Tibial nerve (tissue), 4 donors: ENCODE data around the gene NCK1. TPM values are rescaled to one million over a fixed set of nuclear protein-coding genes. Genes with fewer than 3 reads are reported as not detected.
A peak's percentile ranks its signal among the peaks of the same experiment; 100 is the strongest.

ENCODE experiments used
- DNase-seq, 2 donors: peaks; one replicate each; pipeline ENCODE4 v3.0.0-alpha.2; 2019; ENCODE audit warnings: low spot score in 2 of 2
- H3K27ac ChIP-seq, 4 donors: fragments of 200-600 bp; sonication (generic) in 3 of 4; one replicate each; pipeline ENCODE4 v1.5.1; 2017 to 2019; ENCODE audit warnings: mild to moderate bottlenecking in 1 of 4
- H3K27me3 ChIP-seq, 2 donors: fragments of 200-600 bp; sonication (generic) in 1 of 2; one replicate each; pipeline versions ENCODE4 v1.5.1 to v1.6.0; 2017 to 2019
- H3K36me3 ChIP-seq, 3 donors: fragments of 200-600 bp; sonication (generic); one replicate each; pipeline ENCODE4 v1.5.1; 2018 to 2019
- H3K4me1 ChIP-seq, 4 donors: fragments of 200-600 bp; sonication (generic) in 3 of 4; one replicate each; pipeline ENCODE4 v1.5.1; 2017 to 2019
- H3K4me3 ChIP-seq, 4 donors: fragments of 200-600 bp; sonication (generic) in 3 of 4; one replicate each; pipeline ENCODE4 v1.5.1; 2017 to 2019; ENCODE audit warnings: mild to moderate bottlenecking in 1 of 4, moderate library complexity in 1 of 4
- H3K9me3 ChIP-seq, 4 donors: fragments of 200-600 bp; sonication (generic) in 3 of 4; one replicate each; pipeline ENCODE4 v1.5.1; 2017 to 2019
- CTCF ChIP-seq, 5 experiments: fragments of 200-600 bp in 3 of 5; fragments of 450-650 bp in 2 of 5; sonication (generic) in 3 of 5; IDR thresholded peaks; one replicate each; pipeline ENCODE4 v1.5.1; 2016 to 2019; ENCODE audit warnings: antibody characterized with exemption in 5 of 5, mild to moderate bottlenecking in 3 of 5, moderate library complexity in 2 of 5
- EP300 ChIP-seq, 2 donors: sonication (generic); formaldehyde crosslinking; IDR thresholded peaks; one replicate each; pipeline ENCODE4 v1.6.1; 2017; ENCODE audit warnings: antibody characterized with exemption in 2 of 2, mild to moderate bottlenecking in 1 of 2
- POLR2A ChIP-seq, 2 donors: fragments of 450-650 bp; IDR thresholded peaks; one replicate each; pipeline ENCODE4 v1.6.1; 2017; ENCODE audit warnings: antibody characterized with exemption in 2 of 2, mild to moderate bottlenecking in 2 of 2, moderate library complexity in 2 of 2
- WGBS, 2 donors: methylation state at CpG; one replicate each; pipeline ENCODE4 v1.1.5; 2018; 5-methylcytosine and 5-hydroxymethylcytosine counted together
- total RNA-seq, 4 donors: library from RNA; depleted of rRNA; stranded (reverse); fragments of >200 nt; gene quantifications; one replicate each; pipeline ENCODE4 v1.1.0, GENCODE V29; 2016

Gene NCK1
- total RNA-seq, 4 donors from 2014 or later, result 34.8 to 100 (median 42.2) TPM

GRCh38 chr3:136932978-136933772 lies 71.2 kb downstream of the NCK1 start:
- H3K4me1 ChIP-seq, result peaks cover 0 to 52% (median 25%) of the 10 kb centered on the region in 4 donors
- H3K4me3 ChIP-seq, result no peak overlapping the region
- TF ChIP-seq EP300 (IDR thresholded peaks at IDR 0.05) (no peak), POLR2A (IDR thresholded peaks at IDR 0.05) (no peak), CTCF (IDR thresholded peaks at IDR 0.05) (no peak)
- peak overlapping the region in 2 of 4 donors; percentile 56 to 71 for H3K27ac ChIP-seq
- DNase-seq, result no peak
- H3K36me3 ChIP-seq, result peaks cover 0 to 22% (median 0%) of the 10 kb centered on the region in 3 donors
- H3K9me3 ChIP-seq, result peaks cover 0 to 4% (median 0%) of the 10 kb centered on the region in 4 donors
- 71 to 80% methylated on average over 1 of the region's 1 CpG for WGBS, 2 donors
- H3K27me3 ChIP-seq, result no peaks in the 10 kb centered on the region

GRCh38 chr3:136937175-136937574 lies 75.2 kb downstream of the NCK1 start:
- WGBS, 2 donors, result 98 to 100% methylated on average over 1 of the region's 1 CpG
- Histone ChIP-seq H3K27me3 (no peaks in the 10 kb centered on the region), H3K4me3 (no peak overlapping the region), H3K27ac (no peak overlapping the region), H3K9me3 (peaks cover 0 to 4% (median 2%) of the 10 kb centered on the region in 4 donors), H3K36me3 (peaks cover 0 to 18% (median 0%) of the 10 kb centered on the region in 3 donors), H3K4me1 (peaks cover 0 to 41% (median 13%) of the 10 kb centered on the region in 4 donors)
- no peak for DNase-seq
- no peak for TF ChIP-seq EP300 (IDR thresholded peaks at IDR 0.05)
- TF ChIP-seq POLR2A (IDR thresholded peaks at IDR 0.05), result no peak
- TF ChIP-seq CTCF (IDR thresholded peaks at IDR 0.05), result no peak

- Histone ChIP-seq H3K27me3 (no peaks in the 10 kb centered on the region), H3K4me1 (peaks cover 0 to 41% (median 9%) of the 10 kb centered on the region in 4 donors), H3K9me3 (peaks cover 0 to 4% (median 2%) of the 10 kb centered on the region in 4 donors), H3K4me3 (no peak overlapping the region), H3K27ac (no peak overlapping the region), H3K36me3 (peaks cover 0 to 18% (median 0%) of the 10 kb centered on the region in 3 donors)
- no peak for DNase-seq
- 23 to 33% methylated on average over 2 of the region's 2 CpGs for WGBS, 2 donors
- TF ChIP-seq POLR2A (IDR thresholded peaks at IDR 0.05), result no peak
- TF ChIP-seq EP300 (IDR thresholded peaks at IDR 0.05), result no peak
- TF ChIP-seq CTCF (IDR thresholded peaks at IDR 0.05), result no peak
Observed at GRCh38 chr3:136937851-136938250, 75.8 kb downstream of the NCK1 start.

- Histone ChIP-seq H3K27ac (peak overlapping the region in 1 of 4 donors; percentile 29), H3K36me3 (peaks cover 0 to 18% (median 0%) of the 10 kb centered on the region in 3 donors), H3K4me1 (peaks cover 0 to 41% (median 13%) of the 10 kb centered on the region in 4 donors), H3K9me3 (peaks cover 0 to 4% (median 2%) of the 10 kb centered on the region in 4 donors), H3K27me3 (no peaks in the 10 kb centered on the region), H3K4me3 (no peak overlapping the region)
- no peak for DNase-seq
- TF ChIP-seq CTCF (IDR thresholded peaks at IDR 0.05), result no peak
Observed at GRCh38 chr3:136938334-136938733, 76.3 kb downstream of the NCK1 start.

- Histone ChIP-seq H3K27me3 (no peaks in the 10 kb centered on the region), H3K4me3 (no peak overlapping the region), H3K36me3 (peaks cover 0 to 12% (median 0%) of the 10 kb centered on the region in 3 donors), H3K4me1 (peaks cover 0 to 46% (median 15%) of the 10 kb centered on the region in 4 donors), H3K9me3 (peaks cover 0 to 4% (median 2%) of the 10 kb centered on the region in 4 donors), H3K27ac (no peak overlapping the region)
- TF ChIP-seq EP300 (IDR thresholded peaks at IDR 0.05) (no peak), POLR2A (IDR thresholded peaks at IDR 0.05) (no peak), CTCF (IDR thresholded peaks at IDR 0.05) (no peak)
- DNase-seq, result no peak
- WGBS, 2 donors, result 84 to 85% methylated on average over 1 of the region's 1 CpG
Observed at GRCh38 chr3:136939489-136939888, 77.5 kb downstream of the NCK1 start.
